ENCODE results near the gene COG5.

The COG5 gene

DNA sequence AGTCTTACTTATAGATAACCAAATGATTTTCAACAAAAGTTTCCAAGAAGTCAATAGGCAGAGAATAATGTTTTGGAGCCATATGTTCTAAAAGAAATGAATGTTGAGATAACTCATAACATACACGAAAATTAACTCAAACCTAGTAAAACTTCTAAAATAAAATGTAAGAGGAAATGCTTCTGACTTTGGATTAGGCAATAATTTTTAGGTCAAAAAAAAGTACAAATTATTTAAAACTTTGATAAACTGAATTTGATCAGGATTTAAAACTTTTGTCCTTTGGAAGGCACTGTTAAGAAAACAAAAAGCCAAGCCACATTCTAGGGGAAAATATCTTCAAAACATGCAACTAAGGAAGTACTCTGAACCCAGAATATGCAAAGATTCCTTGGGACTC is 242.1 kb downstream of the COG5 start:
- DNase-seq, result no peak

DNA sequence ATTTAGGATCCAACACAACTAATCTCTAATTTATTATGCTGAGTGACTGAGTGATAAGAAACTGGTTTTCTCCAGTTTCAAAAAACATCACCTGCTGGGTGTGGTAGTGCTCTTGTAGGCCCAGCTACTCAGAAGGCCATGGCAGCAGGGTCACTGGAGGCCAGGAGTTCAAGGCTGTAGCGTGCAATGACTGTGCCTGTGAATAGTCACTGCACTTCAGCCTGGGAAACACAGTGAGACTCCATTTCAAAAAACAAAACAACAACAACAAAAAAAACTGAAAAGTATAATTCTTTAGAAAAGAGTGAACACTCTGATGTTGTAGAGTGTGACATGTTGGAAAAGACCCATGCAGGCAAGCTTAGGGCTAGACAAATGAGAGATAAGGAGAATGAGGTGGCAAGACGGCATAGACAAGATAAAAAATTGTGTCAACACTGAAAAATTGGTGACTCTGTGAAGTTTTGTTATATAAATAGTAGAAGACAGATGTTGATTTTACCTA is 243.9 kb downstream of the COG5 start:
- no peak for DNase-seq

DNA sequence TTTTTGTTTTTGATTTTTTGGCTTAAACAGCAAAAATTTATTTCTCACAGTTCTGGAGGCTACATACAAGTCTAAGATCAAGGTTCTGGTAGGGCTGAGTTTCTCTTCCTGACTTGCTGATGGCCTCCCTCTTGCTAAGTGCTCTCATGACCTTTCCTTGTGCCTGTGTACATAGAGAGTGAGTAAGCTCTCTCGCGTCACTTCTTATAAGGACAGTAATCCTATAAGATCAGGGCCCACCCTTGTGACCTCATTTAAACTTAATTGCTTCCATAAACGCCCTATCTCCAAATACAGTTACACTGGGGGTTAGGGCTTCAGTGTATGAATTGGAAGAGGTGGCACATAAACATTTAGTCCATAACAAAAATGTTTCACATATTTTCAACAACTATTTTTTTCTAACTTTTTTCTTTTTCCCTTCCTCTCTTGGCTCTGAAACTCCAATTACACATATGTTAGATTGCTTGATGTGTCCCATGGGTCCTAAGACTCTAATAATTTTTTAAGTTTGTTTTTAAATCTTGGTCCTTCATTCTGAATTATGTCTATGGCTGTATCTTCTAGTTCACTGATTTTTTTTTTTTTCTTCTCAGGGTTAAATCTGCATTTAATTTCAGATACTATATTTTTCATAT is 245.1 kb downstream of the COG5 start:
- no peak for DNase-seq

DNA sequence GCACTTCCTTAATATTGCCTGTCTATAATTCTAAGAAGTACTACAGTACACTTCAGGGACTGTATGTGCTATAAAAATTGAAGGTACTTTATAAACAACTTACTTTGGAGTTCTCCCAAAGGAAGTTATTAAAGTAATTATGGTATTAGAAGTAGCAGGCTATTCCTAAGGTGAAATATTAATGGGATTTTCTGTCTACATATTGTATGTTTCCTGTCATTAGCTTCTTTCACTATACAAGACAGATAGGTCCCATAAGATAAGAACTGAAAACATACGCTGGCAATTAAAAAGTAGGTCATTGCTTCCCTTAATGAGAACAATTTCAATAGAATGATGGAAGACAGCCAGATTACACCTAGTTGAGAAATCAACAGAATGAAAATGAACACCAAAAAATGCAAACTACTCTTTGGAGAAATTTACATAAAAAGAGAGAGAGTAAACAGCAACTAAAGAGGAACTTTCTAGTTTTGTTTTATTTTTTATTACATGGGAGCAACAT is 248.0 kb downstream of the COG5 start:
- DNase-seq, result no peak

DNA sequence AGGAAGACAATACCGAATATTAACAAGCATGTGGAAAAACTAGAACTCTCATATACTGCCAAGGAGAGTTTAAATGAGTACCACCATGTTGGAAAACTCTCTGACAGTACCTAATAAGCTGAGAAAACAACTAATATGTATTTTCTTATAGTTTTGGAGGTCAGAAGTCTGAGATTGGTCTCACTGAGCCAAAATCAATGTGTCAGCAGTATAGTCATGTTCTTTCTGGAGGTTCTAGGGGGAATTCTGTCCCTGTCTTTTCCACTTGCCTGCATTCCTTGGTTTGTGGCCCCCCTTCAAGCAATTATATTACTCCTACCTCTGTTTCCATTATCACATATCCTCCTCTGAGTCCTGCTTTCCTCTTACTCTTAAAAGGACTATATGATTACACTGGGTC is 250.4 kb downstream of the COG5 start:
- no peak for DNase-seq

DNA sequence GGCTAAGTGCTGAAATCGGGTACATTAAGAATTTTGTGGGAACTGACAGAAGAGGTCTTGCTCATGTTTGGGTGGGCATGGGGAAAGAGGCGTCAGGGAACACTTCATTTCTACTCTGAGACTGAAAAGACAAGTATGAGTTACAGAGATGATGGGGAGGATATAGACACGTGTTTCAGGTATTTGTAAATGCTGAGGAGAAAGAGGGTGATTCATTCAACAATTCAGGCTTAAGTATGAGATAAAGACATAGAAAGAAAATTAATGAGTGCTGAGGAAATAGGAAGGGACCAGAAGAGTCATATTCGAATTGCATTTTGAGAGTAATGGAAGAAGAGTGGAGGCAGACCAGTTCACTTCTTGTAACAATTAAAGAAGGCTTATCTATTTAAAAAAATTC is 251.3 kb downstream of the COG5 start:
- DNase-seq, result no peak

DNA sequence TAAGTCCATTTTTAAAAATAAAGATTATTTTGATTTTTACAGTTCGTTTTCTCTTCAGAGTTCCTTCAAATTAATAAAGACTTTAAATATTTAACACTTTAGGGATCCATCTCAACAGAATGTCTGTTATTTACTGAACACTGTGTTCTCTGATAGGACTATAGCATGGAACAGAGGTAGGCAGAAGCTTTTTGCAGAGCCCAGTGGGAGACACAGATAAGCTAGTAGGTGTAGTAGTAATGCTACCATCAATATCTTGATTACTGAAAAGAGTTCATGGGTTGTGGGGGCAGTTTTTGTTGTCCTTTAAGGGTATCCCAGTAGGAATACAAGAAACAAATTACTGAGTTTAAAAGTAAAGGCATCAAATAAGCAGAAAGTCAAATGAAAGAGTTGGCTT is 254.4 kb downstream of the COG5 start:
- DNase-seq, result no peak

DNA sequence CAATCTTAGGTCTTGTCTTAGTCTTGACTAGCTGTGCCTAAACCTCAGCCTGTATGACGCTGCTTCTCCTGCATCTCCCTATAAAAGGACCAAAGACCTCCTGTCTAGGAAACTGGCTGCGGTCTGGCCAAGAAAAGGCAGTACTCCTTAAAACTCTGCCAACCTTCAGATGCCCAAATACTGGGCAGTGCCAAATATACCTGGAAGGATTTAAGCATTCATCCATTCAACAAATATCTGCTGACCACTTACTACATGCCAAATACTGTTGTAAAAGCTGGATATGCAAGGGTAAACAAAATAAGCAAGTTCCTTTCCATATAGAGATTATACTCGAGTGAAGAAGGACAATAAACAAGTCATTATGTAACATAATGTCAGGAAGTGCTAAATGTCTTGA is 259.1 kb downstream of the COG5 start:
- no peak for DNase-seq

DNA sequence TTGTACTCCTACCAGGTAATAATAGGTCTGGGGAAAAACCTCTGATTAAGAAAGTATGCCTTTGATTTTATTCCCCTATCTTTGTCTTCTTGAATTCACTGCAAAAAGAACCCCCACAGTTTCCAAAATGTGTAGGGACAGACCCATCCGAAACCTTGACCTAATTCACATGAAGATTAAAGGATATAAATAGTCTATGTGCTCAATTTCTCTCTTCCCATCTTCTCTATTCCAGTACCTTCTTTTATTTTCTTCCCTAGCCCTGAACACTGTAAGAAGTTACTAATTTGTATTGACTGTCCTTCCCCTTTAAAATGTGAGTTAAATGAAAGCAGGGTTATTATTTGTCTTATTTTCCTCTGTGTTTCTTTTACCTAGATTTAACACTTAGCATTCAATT is 259.7 kb downstream of the COG5 start:
- DNase-seq, result no peak

DNA sequence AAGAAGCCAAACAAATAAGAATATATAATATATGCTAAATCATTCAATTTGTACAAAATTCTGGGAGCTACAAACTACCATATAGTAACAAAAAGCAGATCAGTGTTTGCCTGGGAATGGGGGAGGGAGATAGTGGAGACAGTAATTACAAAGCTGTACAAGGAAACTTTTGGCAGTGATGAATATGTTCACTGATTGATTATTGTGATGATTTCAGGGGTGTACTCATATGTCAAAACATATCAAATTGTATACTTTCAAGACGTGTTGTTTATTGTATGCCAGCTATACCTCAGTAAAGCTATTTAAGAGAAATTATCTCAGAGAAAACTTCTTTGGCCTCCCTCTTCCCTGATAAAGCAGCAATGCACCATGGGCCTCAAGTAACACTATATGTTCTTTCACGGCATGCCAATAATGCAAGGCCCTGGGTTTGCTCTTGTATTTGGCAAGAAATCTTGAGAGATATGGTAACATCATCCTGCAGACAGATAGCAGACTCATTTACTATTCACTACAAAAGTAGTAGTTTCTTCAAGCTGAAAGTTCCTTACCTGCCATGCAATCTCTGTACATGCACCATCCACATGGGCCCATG is 261.4 kb downstream of the COG5 start:
- DNase-seq, result no peak

DNA sequence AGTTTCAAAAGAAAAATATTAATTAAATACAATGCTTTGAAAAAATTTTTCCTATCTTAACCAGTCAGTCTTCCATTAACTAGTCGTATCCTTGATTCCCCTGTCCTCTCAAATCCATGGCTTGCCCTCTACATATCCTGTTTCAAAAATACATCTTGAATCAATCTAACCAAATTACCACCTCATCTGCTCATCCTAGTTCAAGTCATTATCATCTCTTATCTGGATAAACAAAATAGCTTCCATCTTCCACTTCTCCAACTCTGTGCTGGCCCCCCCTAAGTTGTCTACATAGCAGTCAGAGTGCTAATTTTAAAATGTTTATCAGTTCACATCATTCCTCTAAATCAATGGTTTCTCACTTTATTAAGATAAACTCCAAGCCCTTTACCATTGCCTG is 269.5 kb downstream of the COG5 start:
- DNase-seq, result no peak

DNA sequence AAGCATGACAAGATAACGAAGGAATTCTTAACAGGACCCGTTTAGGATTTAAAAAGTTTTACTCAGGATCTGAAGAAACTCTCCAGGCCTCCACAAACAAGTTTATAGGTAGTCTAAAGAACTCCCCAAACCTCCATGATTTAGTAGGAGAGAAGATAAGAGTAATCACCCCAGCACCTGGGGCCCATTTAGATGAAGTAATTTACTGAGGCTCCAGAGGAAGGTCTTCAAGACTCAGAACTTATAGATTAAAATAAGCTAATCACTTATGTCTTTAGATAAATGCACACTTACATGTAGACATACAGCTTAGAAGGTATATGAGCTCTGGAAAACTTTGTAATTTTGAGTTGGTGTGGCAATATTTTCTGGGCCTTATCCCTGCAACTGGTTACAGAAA is 271.1 kb downstream of the COG5 start:
- DNase-seq, result no peak

DNA sequence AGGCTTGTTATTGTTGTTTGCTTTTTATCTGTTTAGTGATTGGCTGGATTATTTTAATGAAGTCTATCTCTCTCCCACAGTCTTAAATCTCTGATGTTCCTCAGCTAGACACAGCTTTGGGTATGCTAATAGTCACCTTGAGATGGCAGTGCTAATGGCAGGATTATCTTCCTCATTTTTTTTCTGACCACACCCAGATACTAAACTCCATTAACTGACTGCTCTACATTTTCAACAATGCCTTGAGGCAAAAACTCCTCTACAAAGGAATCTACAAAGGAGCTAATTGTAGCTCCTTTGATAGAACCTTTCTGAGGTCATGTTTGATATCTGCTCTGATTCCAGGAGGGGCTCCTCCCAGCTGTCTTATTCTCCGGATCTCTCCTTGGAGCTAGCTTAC is 272.3 kb downstream of the COG5 start:
- DNase-seq, result no peak

DNA sequence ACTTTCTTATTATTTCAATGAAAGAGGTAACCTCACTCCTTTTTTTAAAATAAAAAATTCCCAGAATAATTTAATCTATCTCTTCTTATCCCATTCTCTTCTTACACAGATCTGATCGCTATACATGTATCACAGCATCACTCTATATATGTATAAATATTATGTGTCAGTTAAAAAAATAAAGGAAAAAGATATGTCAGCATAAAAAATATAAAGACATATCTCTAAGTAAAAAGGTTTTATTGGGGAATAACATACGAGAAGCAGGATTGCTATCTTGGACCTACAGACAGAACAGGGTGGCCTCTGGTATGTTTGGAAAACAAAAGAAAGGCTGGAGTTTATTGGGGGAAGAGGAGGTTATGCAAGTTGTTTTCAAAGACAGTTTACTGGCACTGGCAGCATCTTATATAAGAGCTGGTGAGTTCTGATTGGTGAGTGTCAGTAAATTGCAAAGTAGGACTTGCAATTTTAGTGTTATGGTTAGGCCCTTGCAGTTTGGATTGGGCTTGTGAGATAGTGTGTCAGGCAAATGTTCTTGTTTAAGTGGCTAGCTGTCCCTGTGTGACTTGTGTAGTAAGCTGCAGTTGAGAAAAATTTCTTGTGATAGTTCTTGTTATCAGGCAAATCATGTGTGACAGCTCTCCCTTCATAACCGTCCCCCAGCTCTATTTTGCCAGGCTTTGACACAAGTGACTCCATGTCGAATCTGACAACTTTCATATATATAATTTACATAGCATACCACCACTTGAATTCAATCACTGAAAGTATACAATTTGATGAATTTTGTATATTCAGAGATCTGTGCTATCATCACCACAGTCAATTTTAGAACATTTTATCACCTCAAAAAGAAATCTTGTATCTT is 276.7 kb downstream of the COG5 start:
- no peak for DNase-seq

DNA sequence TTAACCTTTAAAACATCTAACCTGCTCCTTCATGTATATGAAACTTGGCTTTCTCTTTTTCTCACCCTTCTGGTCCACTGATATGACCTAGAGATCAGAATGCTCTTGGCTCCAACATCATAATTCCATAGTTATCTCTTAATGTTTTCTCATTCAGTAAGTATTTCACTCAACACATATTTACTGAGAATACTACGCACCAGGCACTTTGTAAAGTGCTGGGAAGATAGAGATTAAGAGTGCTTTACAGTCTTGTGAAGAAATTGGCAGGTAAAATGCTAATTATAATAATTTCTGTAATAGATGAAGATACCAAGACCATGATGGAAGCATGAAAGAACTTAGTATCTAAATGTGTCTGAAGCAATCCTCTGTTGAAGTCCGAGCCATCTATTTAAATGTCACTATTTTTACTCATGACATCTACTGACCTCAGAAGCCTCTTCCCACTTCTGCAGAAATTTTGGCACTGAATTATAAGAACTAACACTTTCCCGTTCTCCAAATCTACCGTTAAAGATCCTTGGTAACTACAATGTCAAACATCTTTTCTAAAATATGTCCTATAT is 278.7 kb downstream of the COG5 start:
- DNase-seq, result no peak

DNA sequence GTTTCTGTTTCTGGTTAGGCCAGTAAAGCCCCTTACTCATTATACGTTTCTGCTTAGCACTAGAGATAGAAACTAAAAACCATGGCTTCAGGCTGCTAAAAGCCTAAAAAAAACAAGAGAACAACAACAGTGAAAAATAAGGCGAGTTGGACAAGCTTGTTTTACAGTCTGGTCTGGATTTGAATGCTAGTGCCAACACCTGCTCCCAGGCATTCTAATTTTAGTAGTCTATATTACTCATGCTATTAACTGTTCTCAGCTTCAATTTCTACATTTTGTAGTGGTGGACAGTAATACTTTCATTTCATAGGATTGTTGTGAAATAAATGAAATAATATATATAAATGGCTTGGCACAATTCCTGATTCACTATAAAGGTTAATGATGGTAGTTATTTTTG is 286.4 kb downstream of the COG5 start:
- no peak for DNase-seq

DNA sequence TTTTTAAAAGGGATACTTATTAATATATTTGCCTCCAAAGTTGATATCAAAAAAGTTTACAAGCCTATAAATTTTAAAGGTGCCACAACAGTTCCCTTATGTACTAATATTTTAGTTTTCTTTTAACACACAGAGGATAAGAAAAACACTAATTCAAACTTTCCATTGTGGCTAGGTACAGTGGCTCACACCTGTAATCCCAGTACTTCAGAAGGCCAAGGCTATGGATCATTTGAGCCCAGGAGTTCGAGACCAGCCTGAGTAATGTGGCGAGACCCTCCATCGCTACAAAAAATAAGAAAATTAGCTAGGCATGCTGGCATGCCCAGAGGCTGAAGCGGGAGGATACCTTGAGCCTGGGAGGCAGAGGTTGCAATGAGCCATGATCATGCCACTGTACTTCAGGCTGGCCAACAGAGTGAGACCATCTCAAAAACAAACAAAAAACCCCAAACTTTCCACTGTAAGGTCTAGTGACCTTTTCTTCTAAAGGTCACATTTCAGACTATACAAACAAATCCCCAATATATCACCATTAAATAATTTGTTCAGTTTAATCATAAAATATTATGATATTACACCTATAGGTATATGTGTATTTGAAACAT is 287.4 kb downstream of the COG5 start:
- DNase-seq, result no peak

DNA sequence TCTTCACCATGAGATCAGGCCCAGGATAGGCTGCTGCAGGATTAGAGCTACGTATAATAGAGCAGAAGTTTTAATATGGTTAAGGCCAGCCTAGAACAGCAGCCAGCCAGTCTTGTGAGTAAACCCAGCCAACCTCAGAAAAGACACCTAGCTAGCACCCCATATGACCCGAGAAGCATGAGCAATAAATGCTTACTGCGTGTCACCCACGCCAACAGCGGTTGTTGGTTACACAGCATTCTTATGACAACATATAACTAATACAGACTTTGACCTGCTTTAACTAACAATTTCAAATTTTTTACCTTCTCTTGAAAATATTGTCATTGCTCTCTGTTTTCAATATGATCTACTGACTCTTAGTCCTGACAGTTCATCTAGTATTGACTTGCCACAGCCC is 289.2 kb downstream of the COG5 start:
- no peak for DNase-seq

DNA sequence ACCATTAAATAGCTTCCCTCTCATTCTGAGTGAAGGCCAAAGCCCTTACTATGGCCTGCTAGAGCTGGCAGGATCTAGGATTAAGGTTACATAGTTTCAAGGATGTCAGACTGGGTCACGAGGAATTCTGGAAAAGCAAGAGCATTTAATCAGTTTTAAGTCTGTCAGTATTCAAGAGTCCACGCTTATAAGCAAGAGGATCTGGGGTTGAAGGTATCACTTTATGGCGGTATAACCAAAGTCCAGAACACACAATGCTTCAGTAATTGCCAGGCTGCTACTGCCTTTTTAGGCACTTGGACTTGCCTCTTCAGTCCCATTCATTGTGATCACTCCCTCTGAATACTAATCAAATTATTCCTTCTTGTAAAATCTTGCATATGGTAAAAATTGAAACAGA is 293.9 kb downstream of the COG5 start:
- no peak for DNase-seq

DNA sequence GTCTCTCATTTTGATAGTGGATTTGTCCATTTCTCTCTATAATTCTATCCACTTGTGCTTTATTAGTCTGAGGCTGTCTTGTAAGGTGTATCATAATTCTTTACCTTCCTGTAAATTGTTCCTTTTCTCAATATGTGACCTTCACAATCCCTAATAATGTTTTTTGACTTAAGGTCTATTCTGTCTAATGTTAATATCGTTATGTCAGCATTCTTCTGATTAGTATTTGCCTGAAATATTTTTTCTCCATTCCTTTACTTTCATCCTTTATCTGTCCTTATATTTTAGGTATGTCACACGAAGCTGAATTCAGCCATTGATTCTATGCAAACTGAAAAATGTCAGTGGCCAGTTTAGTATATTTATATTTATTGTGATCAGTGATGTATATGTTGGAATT is 295.1 kb downstream of the COG5 start:
- DNase-seq, result no peak

DNA sequence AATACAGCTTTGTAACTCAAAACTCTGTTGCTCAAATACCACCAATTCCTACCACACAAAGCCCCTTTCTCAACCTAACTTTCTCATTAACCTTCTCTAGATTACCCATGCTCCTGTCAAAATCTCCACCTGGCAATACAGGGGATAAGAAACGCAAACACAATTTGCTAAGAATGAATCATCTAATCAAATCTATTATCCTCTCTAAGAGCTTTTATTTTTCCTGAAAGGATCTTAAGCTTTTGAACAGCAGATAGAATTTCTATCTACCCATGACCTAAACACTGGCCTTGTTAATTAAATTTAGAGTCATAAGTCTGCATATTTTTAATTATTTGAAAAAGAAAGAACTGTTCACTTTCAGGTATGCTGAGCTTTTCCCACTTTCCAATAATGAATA is 296.6 kb downstream of the COG5 start:
- DNase-seq, result no peak

DNA sequence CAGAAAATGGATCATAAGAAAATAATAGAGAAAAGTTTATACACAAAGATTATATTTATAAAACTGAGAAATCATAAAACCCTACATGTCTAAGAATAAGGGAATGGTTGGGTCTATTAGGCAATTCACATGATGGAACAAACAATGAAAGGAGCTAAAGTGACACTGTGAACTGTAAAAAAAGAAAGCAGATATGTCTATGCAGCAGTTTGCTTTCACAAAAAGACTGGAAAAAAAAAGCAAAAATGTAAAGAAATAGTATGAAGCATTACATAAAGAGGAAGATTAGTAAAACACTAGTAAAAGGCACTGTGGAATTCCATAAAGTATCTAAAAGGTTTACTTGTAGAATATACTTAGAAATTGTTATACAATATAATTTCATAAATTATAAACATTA is 299.0 kb downstream of the COG5 start:
- no peak for DNase-seq

DNA sequence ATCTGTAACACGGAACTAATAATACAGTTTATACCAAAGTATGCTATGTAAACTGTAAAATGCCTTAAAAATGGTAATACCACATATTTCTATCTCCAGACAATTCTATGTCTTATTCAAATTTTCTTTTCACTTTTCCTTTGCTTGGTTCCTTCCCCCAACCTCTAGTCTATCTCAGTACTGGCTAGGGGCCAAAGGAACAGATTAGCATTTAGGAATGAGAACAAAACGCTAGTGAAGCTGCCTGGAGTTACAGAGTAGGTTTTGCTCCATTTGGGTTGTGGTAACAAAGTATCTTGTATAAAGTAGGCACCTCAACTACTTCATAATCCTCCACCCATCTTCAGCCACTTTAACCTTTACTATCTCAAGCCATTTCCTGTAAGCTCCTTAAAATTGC is 300.9 kb downstream of the COG5 start:
- DNase-seq, result no peak

All from NCI-H2029 (cell line).